ENCODE measurements around the gene SMIM5. TPM values are rescaled to one million over a fixed set of nuclear protein-coding genes. Genes with fewer than 3 reads are reported as not detected.

Gene SMIM5
- polyA plus RNA-seq, 1 experiment, result not detected

GRCh38 chr17:75634376-75634740 lies 1.1 kb downstream of the SMIM5 start:
- H3K4me3 ChIP-seq (ENCODE audit: low read depth, low read length), result no peak overlapping the region
- no peaks in the 10 kb centered on the region for H3K27me3 ChIP-seq (ENCODE audit: control insufficient read depth, insufficient read depth, low read length)
- no peak for DNase-seq (ENCODE audit: low read depth)
- CTCF ChIA-PET, result interaction anchor here (0.6 to 21.7 kb wide), 30 partner anchors 10 to 208 kb away, joined by 3 to 502 read pairs (median 8); partner anchors contain the start of genes GALK1, RECQL5 and SAP30BP
- TF ChIP-seq CTCF (IDR thresholded peaks at IDR 0.05; ENCODE audit: insufficient read depth, low read depth, low read length), result no peak
- POLR2A ChIA-PET, result no interaction called here
- peaks cover 13% of the 10 kb centered on the region for H3K36me3 ChIP-seq (ENCODE audit: control insufficient read depth, insufficient read depth, low read length)

- peaks cover 8% of the 10 kb centered on the region for H3K36me3 ChIP-seq (ENCODE audit: control insufficient read depth, insufficient read depth, low read length)
- no peaks in the 10 kb centered on the region for H3K27me3 ChIP-seq (ENCODE audit: control insufficient read depth, insufficient read depth, low read length)
- no peak for TF ChIP-seq CTCF (IDR thresholded peaks at IDR 0.05; ENCODE audit: insufficient read depth, low read depth, low read length)
- CTCF ChIA-PET, result interaction anchor here (0.7 to 21.7 kb wide), 9 partner anchors 9 to 207 kb away, joined by 3 to 502 read pairs (median 12); a partner anchor contains a TSS
- H3K4me3 ChIP-seq (ENCODE audit: low read depth, low read length), result no peak overlapping the region
- no peak for DNase-seq (ENCODE audit: low read depth)
- POLR2A ChIA-PET, result no interaction called here
Observed at GRCh38 chr17:75634754-75635609, 1.7 kb downstream of the SMIM5 start.

GRCh38 chr17:75635610-75636202 lies 2.5 kb downstream of the SMIM5 start:
- Histone ChIP-seq H3K36me3 (ENCODE audit: control insufficient read depth, insufficient read depth, low read length) (peaks cover 6% of the 10 kb centered on the region), H3K27me3 (ENCODE audit: control insufficient read depth, insufficient read depth, low read length) (no peaks in the 10 kb centered on the region), H3K4me3 (ENCODE audit: low read depth, low read length) (no peak overlapping the region)
- ChIA-PET POLR2A (no interaction called here), CTCF (interaction anchor here (0.7 to 21.7 kb wide), 4 partner anchors 18 to 112 kb away, joined by 3 to 502 read pairs (median 76); no protein-coding TSS in a partner anchor)
- DNase-seq (ENCODE audit: low read depth), result no peak
- TF ChIP-seq CTCF (IDR thresholded peaks at IDR 0.05; ENCODE audit: insufficient read depth, low read depth, low read length), result no peak

DNA sequence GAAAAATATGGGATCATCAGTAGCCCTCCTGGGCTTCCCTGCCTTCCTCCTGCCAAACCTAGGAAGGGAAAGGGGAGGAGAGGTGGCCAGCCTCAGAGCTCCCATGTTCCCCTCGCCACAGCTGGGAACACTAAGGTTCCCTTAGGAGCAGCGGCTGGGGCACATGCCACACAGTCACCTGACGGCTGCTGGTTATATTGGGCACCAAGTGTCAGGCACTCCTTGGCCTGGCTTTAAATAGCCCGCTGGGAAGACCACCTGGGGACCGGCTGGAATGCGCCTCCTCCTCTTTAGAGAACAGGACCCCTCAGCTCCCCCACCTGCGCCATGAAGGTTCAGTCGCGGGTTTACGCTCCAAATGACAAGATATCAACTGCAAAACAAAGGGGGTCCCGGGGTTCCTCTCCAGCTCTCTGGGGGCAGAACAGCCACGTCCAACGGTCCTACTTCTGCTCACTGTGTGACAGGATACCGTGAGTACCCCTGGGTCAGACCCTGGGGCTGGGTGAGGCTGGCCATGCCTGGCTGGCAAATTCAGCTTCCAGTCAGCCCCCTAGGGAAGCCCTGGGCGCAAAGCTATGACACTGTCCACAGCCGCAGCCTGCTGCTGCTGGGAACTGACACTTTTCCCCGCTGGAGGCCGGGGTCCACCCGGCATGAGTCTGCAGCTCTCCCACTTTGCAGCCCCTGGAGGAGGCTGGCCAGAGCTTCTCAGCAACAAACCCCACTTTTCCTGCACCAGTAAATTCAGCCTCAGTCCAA lies 3.3 kb downstream of the SMIM5 start:
- H3K36me3 ChIP-seq (ENCODE audit: control insufficient read depth, insufficient read depth, low read length), result peaks cover 3% of the 10 kb centered on the region
- H3K27me3 ChIP-seq (ENCODE audit: control insufficient read depth, insufficient read depth, low read length), result no peaks in the 10 kb centered on the region
- no peak for DNase-seq (ENCODE audit: low read depth)
- ChIA-PET CTCF (interaction anchor here (0.6 to 21.7 kb wide), 5 partner anchors 11 to 211 kb away, joined by 3 to 502 read pairs (median 5); no protein-coding TSS in a partner anchor), POLR2A (no interaction called here)
- no peak for TF ChIP-seq CTCF (IDR thresholded peaks at IDR 0.05; ENCODE audit: insufficient read depth, low read depth, low read length)
- no peak overlapping the region for H3K4me3 ChIP-seq (ENCODE audit: low read depth, low read length)
